Embryonic facial prominence (tissue), 1 donor: ENCODE results near the gene GP1BA.

Source experiments
- DNase-seq: peaks from one replicate; pipeline ENCODE4 v3.0.0-alpha.2; 2016; ENCODE audit errors: extremely low spot score

Gene GP1BA

DNA sequence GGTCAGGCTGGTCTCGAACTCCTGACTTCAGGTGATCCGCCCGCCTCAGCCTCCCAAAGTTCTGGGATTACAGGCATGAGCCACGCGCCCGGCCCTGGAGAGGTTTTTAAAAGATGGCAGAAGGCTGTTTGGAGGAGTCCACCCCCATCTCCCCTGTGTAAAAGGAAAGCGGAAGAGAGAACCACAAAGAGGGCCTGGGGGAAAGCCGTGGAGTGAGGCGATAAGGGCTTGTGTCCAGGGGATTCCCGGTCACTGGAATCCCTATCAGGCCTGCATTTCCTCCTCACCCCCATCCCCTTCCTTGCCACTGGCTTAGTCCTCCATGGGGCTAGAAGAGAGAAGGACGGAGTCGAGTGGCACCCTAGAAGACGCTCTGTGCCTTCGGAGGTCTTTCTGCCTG lies at the start of gene GP1BA:
Gene GP1BA, plus strand, starts transcription at position 315 of the 400 bp plus-strand sequence. CDS start 328 bp downstream, outside the sequence.
- DNase-seq, result no peak

DNA sequence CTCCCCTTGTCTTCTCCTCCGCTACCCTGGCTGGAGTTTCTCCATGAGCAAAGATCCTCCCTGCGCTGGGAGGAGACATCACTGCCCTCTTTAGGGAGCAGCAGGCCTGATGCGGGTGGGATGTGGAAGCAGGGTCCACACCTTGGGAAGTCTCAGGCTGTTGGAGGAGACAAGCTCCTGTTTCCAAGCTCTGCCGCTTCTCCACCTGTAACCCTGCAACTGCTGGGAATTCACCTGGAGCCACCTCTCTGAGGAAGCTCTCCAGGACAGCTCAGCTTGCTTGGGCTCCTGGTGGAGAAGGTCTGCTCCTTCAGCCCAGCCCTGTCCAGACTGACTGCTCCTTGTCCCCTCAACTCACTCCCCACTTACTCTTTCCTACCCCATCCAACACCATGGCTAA lies 47.6 kb upstream of the GP1BA start:
- DNase-seq, result no peak

DNA sequence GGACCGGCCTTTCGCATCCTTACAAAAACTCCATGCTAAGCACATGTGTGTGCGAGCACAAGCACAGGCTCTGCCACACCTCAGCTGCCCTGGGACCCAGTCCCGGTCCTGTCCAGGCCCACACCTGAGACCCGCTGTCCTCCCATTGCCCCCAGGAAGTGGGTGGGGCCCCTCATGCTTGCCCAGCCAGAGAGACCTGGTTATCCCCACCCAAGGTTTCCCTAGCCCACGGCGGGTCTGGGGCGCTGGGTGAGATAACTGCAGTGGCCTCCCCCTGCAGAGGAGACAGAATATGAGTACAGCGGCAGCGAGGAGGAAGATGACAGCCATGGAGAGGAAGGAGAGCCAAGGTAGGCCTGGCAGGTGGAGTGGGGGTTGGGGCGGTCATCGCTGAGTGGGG lies 45.2 kb upstream of the GP1BA start:
- no peak for DNase-seq

DNA sequence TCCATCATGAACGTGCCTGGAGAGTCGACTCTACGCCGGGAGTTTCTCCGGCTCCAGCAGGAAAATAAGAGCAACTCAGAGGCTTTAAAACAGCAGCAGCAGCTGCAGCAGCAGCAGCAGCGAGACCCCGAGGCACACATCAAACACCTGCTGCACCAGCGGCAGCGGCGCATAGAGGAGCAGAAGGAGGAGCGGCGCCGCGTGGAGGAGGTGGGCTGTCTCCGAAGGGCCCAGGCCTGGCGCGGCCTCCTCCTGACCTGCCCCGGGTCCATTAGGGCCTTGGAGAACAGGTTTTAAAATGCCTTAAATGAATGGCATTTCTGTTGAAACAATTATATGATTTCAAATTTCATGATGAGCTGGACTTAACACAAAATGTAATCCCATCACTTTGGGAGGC lies 44.5 kb upstream of the GP1BA start:
- DNase-seq, result no peak

DNA sequence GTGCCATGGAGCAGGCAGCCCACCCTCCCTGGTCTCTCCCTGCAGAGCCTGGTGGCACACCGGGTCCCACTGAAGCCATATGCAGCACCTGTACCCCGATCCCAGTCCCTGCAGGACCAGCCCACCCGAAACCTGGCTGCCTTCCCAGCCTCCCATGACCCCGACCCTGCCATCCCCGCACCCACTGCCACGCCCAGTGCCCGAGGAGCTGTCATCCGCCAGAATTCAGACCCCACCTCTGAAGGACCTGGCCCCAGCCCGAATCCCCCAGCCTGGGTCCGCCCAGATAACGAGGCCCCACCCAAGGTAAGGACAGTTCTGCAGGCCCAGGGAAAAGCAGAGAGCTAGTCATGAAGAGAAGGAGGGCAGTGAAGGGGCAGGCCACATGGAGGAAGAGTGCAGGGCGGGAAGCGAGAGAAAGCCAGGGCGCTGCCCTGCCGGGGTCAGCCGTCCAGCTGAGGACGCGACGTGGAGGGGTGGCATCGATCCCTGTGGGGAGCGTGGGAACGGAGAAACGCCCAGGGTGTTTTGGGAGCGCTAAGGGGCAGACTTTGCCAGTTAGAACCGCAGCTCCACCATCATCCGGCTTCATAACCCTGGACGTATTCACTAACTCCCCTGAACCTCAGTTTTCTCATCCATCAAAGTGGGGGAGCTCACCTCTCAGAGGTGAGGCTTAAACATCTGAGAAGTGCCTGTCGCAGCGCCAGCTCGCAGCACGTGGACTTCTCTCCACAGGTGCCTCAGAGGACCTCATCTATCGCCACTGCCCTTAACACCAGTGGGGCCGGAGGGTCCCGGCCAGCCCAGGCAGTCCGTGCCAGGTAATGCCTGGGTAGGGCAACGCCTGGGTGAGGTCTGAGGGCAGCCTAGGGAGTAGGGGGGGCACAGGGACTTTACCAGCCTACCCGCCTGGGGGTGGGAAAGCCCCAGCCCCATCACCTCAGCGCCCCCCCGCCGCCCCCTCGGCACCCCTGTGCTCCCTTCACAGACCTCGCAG lies 40.4 kb upstream of the GP1BA start:
- no peak for DNase-seq

DNA sequence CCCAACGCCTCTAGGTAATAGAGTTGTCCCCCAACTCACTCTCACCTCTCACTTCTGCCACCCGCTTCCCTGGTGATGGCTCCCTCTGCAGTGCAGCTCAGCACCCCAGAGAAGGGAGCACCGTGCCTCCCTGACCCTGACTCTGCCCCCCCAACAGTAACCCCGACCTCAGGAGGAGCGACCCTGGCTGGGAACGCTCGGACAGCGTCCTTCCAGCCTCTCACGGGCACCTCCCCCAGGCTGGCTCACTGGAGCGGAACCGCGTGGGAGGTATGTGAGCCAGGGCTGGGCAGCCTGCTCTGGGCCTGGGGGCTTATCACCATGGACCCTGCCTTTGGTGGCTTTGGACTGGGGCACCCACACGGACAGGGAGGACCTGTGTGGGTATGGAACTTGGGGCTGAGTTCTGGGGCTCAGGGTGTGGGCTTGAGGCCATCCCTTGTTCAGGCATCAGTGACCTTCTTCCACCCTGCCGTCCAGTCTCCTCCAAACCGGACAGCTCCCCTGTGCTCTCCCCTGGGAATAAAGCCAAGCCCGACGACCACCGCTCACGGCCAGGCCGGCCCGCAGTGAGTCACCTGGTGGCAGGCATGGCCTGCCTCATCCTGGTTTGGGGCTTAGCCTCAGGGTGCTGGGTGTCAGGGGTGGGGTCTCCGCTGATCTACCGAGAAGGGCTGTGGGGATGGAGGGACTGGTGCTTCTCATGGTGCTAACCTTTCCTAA lies 39.4 kb upstream of the GP1BA start:
- no peak for DNase-seq

DNA sequence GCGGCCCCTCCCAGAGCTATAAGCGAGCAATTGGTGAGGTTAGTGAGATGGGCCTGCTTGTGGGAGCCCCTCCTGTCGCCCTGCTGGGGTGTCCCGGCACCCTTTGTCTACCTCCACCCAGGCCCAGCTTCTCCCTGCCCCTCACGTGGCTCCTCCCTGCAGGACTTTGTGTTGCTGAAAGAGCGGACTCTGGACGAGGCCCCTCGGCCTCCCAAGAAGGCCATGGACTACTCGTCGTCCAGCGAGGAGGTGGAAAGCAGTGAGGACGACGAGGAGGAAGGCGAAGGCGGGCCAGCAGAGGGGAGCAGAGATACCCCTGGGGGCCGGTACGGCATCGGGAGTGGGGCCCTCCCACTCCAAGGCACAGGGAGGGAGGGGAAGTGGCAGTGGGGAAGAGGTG lies 38.8 kb upstream of the GP1BA start:
- no peak for DNase-seq

DNA sequence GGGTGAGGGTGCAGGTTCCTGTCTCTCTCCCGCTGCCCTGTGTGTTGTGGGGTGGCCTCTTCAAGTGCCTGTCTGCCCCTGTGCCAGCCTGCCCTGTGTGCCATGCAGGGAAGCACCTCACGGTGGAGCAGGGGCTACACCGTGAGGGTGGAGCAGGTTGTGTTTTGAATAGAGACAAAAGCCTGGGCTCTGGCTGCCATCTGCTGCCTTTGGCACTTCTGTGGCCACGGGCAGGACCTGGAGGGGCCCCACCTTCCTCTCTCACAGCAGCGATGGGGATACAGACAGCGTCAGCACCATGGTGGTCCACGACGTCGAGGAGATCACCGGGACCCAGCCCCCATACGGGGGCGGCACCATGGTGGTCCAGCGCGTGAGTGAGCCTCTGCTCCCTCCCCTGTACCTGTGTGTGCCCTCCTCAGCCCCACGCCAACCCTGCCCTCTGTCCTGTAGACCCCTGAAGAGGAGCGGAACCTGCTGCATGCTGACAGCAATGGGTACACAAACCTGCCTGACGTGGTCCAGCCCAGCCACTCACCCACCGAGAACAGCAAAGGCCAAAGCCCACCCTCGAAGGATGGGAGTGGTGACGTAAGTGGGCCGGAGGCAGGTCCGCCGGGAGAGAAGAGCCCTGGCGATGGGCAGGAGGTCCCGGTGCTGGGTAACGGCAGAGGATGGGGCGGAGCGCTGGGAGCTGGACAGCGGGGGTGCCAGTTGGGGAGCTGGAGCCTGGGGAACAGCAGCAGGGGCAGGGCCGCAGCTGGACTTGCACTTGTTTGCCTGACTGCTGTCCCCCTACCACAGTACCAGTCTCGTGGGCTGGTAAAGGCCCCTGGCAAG lies 38.1 kb upstream of the GP1BA start:
- DNase-seq, result no peak

DNA sequence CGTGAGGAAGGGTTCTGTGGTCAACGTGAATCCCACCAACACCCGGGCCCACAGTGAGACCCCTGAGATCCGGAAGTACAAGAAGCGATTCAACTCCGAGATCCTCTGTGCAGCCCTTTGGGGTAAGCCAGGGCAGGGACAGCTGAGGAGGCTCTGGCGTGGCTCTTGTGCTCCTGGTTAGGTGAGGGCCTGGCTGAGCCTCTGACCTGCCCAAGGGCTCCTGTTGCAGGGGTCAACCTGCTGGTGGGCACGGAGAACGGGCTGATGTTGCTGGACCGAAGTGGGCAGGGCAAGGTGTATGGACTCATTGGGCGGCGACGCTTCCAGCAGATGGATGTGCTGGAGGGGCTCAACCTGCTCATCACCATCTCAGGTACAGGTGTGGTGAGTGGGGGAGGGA lies 37.0 kb upstream of the GP1BA start:
- DNase-seq, result no peak

DNA sequence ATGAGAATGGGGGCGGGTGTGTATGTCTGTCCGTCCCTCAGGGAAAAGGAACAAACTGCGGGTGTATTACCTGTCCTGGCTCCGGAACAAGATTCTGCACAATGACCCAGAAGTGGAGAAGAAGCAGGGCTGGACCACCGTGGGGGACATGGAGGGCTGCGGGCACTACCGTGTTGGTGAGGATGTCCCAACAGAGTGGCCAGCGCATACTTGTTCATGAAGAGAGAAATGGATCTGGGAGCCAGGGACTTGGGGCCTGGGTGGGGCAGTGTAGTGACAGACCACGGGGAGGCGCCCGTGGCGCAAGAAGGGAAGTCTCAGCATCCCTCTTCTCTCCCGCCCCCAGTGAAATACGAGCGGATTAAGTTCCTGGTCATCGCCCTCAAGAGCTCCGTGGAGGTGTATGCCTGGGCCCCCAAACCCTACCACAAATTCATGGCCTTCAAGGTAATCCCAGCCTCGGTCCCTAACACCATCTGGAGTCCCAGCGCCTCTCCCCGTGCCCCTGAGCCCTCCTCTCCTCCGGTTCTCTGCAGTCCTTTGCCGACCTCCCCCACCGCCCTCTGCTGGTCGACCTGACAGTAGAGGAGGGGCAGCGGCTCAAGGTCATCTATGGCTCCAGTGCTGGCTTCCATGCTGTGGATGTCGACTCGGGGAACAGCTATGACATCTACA lies 36.3 kb upstream of the GP1BA start:
- no peak for DNase-seq

DNA sequence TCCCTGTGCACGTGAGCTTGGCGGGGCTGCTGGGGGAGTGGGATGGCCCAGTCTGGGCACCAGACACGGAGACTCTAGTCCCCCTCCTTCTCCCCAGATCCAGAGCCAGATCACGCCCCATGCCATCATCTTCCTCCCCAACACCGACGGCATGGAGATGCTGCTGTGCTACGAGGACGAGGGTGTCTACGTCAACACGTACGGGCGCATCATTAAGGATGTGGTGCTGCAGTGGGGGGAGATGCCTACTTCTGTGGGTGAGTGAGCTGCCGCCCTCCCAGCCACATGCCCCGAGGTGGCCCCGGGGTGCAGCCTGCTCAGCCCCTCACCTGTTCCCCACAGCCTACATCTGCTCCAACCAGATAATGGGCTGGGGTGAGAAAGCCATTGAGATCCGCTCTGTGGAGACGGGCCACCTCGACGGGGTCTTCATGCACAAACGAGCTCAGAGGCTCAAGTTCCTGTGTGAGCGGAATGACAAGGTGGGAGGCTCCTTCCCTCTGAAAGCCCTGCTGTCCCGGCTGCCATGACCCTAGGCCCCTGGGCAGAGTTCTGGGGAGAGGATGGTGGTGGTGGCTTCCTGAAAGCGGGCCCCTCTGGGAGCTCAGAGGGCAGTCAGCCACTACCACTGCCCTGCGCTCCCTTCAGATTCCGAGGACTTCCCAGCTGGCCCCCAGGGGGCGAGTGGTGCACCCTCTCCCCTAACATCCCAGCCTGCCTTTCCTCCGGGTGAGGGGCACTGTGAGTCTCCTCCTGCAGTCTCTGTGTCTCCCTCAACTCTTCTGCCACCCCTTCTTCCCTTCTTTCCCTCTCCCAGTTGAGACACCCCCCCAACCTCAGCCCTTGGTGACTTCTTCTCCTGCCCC lies 35.5 kb upstream of the GP1BA start:
- DNase-seq, result no peak

DNA sequence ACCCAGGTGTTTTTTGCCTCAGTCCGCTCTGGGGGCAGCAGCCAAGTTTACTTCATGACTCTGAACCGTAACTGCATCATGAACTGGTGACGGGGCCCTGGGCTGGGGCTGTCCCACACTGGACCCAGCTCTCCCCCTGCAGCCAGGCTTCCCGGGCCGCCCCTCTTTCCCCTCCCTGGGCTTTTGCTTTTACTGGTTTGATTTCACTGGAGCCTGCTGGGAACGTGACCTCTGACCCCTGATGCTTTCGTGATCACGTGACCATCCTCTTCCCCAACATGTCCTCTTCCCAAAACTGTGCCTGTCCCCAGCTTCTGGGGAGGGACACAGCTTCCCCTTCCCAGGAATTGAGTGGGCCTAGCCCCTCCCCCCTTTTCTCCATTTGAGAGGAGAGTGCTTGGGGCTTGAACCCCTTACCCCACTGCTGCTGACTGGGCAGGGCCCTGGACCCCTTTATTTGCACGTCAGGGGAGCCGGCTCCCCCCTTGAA lies 34.8 kb upstream of the GP1BA start:
- DNase-seq, result no peak

DNA sequence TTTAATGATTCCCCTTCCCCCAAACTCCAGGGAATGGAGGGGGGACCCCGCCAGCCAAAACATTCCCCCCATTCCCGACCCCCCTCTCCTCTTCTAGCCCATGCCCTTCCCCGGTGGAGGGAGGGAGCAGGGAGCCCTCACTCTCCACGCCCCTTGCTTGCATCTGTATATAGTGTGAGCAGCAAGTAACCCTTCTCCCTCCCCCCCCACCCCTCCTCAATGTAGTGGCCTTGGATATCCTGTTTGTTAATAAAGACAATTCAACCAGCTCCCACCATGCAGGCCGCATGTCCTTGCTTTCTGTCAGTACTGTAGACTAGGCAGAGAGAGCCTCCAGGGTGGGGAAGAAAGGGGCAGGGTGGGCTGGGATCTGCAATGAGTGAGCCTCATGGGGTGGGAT lies 34.3 kb upstream of the GP1BA start:
- DNase-seq, result no peak

DNA sequence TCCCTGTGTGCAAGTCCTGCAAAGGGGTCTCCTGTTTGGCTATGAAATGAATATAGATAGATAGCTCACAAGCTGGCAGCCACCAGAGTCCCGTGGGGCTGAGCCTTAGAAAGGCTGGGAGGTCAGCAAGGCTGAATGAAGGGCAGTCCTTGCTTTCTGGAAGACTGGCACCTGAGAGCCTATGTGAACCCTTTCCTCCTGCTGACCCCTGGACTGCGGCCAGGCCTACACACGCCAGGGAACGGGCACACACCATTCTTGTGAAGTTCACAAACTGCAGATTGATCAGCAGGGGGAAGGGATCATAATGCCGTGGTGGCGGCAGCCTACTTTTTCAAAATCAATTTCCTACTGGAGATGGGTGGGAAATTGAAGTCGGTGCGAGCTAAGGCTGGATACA lies 33.7 kb upstream of the GP1BA start:
- no peak for DNase-seq

DNA sequence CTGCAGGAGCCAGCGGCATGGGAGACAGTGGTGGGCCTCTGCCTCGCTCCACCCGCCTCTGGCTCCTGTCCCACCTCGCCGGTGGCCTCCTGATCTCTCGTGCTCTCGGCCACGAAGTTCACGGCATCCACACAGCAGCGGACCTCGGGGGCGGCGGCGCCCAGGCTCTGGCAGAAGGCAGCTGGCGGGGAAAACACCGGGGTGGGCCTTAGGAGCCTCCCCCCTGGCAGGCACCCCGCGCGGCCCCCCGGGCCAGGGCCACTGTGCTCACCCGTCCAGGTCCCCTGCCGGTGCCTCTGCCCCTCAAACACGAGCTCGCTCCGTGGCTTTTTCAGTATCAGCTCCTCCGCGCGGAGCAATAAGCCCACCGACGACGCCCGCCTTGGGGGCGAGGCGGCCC lies 33.1 kb upstream of the GP1BA start:
- DNase-seq, result no peak

DNA sequence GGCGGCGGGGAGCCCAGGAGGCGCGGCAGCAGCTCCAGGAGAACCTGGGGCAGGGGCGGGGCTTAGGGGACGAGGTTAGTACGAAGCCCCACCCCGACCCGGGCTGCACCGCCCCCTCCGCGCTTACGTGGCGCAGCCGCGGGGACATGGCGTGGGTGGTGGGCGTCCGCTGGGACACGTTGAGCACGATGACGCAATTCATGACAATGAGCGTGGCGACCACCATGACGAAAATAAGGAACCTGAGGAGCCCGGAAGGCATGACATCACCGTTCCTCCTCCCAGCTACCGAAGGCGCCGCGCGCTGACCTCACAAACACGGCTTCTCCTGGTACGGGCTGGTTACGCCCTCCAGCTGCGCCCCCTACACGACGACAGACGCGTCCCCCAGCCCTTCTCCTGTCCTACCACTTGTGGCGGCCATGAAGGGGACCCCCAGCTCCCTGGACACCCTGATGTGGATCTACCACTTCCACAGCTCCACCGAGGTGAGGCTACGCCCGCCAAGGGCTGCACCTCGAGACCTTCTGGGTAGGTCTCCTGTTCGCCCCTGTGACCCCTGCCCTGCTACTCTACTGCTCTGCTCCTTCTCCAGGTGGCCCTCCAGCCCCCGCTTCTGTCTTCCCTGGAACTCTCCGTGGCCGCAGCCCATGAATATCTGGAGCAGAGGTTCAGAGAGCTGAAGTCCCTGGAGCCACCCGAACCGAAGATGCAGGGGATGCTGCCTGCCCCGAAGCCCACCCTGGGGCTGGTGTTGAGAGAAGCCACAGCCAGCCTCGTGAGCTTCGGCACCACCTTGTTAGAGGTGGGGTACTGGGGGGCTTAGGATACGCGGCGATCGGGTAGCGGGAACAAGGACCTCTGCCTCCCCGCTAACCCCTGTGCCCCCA lies 32.5 kb upstream of the GP1BA start, which contains the start of gene C17orf107:
Gene C17orf107, plus strand, starts transcription at position 196 of the 890 bp plus-strand sequence. Its CDS starts 227 bp downstream, at position 423.
- DNase-seq, result peak; percentile 83

DNA sequence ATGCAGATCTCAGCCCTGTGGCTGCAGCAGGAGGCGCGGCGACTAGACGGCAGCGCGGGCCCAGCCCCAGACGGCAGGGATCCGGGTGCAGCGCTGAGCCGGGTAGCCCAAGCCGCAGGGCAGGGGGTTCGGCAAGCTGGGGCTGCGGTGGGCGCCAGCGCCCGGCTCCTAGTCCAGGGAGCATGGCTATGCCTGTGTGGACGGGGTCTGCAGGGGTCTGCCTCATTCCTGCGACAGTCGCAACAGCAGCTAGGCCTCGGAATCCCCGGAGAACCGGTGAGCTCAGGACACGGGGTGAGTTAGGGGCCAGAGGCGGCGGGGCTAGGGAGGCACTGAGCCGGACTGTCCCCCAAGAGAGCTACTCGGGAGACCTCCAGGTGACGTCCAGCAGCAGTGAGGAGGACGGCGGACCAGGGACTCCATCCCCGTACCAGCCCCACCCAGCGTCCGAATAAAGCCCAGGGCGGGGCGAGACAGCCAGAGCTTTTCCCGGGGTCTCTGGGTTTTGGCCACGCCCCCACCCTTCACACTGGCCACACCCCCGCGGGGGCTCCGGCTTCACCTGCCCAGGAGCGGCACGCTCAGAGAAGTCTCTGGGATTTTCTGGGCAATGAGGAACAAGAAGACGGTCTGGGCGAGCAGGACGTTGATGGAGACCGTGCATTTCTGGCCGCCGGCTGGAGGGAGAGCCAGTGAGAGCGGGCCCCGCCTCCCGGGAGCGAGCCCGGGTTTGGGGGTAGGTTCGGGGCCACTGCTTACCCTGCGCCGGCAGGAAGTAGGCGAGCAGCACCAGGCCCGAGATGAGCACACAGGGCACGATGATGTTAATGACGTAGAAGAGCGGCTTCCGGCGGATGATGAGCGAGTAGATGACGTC lies 31.6 kb upstream of the GP1BA start:
- peak; percentile 45 for DNase-seq

DNA sequence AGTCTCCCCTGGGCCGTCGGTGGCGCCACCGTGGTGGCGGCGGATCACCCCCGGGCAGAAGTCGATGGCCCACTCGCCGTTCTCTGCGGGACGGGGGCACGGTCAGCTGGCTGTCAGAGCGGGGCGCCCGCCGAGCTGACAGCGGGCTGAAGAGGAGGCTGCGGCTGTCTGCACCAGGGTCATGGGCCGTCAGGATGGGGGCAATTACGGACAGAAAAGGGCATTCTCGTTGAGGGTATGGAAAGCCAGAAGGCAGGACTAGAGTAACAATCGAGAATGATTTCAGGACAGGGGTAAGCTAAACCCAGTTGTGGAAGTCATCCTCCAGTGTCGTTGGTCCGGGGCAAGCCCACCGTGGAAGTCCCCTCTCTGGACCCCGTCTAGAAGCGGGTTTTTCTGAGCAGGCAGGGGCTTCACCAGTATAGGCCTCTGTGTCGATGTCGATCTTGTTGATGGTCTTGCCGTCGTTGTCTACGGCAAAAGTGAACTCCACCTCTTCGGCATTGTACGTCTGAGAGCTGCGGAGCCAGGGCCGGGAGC lies 30.9 kb upstream of the GP1BA start:
- no peak for DNase-seq
